NCI-H460 (cell line): ENCODE results near the gene ATXN7. TPM values are rescaled to one million over a fixed set of nuclear protein-coding genes. Genes with fewer than 3 reads are reported as not detected.

Experiments used
- DNase-seq: peaks from one replicate; pipeline ENCODE4 v3.0.0-alpha.2; 2016; ENCODE audit warnings: low read depth; ENCODE audit errors: extremely low read depth
- total RNA-seq: library from RNA; depleted of rRNA; stranded (reverse); fragments of >200 nt; shearing (Covaris generic); gene quantifications from 2 replicates; pipeline ENCODE4 v1.2.3, GENCODE V29; 2014

Gene ATXN7
- total RNA-seq, 1 experiment from 2014 or later, result 17.5 TPM

DNA sequence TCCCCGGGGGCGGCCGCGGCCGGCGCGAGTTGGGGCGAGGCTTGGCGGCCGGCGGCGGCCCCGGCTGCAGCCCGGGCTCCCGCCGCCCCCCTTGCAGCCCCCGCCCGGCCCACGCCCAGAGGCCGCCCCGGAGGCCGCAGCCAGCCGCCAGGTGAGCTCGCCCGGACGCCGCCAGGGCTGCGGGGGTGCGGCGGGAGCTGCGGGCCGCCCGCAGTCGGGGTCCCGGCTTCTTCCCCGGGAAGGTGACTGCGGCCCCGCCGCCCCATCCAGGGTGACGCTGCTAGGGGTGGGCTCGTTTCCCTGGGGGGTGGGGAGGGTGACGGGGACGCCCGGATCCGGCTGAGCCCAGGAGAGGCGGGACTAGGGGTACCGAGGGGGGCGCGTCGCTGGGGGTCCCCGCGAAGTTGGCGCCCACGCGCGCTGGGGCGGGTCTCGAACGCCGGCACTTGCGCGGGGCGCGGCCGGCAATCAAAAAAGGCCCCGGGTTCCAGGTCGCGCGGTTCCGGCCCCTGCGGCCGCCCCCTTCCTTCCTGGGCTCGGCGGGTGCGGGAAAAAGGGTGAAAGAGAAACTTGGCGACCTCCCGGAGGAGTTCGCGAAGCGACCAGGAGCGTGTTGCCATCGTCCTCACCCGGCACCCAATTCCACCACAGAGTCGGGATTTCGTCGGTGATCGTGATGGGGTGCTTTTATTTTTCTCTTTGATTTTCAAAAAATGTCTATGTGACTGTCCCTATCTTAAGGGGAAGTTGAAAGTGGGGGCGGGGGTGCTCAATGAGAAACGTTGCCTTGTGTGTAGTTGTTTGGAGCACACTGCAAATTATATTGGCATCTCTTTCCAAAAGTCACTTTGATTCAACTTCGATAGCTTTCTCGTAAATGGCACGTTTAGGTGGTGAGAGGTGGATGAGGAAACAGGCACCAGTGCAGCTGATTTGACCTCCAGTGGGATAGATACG lies 619 bp downstream of the ATXN7 start:
- no peak for DNase-seq

DNA sequence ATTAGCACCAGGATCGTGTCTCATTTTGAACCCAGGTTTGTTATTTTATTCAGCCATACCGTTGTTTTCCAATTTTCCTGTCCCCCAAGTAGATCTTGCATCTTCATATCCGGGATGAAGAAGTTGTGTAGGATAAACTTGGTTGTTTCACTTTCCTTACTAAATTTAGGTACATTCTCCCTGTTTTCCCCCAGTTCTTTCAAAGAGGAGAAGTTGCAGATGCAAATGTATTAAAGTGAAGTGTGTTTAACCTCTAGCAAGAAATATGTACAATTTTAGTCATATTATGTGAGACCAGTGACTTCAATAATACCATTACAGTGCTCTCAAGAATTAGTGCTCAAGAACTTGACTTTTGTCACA lies 1.3 kb downstream of the ATXN7 start:
- DNase-seq, result no peak

DNA sequence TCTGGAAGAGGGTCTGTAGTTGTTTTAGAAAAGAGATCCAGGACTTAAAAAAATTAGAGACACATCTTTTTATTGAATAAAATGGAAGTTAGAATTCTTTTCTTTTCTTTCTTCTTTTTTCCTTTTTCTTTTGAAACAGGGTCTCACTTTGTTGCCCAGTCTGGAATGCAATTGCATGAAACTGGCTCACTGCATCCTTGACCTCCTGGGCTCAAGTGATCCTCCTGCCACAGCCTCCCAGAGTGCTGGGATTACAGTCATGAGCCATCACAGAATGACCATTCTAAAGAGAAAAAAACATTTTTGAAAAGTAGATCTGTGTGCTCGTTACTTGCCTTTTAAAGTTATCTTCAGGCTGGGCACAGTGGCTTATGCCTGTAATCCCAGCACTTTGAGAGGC lies 3.6 kb downstream of the ATXN7 start:
- DNase-seq, result no peak

DNA sequence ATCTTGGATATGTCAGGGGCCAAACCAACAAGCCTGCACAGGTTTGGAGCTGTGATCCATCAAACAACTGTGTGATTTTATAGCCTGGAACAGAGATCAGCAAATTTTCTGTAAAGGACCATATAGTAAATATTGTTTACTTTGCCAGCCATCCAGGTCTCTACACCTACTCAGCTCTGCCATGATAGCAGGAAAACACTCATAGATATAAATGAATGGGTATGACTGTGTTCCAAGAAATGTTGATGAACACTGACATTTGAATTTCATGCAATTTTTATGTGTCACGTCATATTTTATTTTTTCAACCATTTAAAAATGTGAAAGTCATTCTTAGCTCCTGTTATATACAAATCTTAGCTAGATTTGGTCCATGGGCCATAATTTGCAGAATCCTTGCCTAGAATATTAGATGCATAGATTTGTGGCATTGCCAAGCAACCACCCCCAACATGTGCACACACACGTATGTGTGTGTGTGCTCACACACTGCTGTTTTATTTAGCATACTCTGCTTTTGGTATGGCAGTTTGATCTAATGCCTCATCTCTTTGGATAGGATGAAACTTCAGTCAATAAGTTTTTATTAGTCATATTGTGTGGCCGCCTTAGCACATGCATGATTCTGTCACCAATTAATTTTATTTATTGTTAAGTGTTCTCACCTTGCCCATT lies 6.4 kb downstream of the ATXN7 start:
- no peak for DNase-seq

DNA sequence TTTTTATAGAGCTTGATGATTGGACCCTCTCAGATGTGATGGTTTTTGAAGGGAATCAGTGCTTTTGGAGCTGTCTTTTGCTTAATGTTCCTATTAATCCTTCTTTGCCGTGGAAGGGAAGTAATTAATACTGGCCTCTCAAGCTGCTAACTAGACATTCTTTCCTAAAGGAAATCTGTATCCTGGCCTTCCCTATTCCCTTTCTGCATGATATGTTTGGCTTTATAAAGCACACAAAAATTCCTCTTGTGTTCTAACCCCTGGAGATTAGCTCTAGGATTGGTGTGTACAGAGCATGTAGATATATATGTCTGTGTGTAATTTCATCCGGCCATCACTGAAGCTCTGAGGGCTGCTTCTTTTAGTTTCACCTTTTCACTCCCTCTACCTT lies 6.9 kb downstream of the ATXN7 start:
- no peak for DNase-seq

DNA sequence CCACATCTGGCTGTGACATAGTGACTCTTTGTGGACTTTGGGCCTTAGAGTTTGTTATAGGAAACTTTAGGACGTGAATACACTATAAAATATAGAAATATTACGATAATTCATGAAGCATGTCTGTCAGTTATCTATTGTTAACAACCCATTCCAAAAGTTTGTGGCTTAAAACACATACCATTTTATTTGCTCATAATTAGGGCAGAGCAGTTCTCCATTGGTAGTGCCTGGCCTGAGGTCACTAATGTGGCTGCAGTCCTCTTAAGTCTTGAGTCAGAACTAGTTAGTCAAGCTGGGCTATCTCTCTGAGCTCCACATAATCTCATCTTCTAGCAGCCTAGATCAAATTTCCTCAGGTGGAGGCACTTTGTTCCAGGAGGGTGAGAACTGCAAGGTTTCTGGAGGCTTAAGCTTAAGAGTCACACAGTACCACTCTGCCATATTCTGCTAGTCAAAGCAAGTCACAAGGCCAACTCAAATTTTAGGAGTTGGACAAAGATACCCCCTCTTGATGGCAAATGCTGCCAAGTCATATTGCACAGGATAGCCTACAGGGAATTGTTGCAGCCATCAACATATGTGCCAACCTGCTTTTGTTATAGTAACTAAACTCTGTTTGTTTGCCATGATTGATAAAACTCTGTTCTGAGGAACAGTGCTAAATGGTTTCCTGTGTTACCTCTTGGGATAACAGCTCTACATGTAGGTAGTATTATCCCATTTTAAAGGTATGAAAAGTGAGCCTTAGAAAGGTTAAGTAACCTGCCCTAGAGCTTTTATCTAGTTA lies 8.7 kb downstream of the ATXN7 start:
- DNase-seq, result no peak

DNA sequence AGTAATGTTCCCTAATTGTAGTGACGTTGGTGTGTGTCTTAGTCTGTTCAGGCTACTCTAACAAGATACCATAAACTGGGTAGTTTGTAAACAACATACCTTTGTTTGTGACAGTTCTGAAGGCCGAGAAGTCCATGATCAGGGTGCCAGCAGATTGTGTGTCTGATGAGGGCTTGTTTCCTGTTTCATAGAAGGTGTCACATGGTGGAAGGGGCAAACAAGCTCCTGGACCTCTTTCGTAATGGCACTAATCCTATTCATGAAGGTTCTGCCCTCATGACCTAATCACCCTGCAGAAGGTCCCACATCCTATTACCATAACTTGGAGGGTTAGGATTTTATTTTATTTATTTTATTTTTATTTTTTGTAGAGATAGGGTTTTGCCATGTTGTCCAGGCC lies 11.1 kb downstream of the ATXN7 start:
- no peak for DNase-seq

DNA sequence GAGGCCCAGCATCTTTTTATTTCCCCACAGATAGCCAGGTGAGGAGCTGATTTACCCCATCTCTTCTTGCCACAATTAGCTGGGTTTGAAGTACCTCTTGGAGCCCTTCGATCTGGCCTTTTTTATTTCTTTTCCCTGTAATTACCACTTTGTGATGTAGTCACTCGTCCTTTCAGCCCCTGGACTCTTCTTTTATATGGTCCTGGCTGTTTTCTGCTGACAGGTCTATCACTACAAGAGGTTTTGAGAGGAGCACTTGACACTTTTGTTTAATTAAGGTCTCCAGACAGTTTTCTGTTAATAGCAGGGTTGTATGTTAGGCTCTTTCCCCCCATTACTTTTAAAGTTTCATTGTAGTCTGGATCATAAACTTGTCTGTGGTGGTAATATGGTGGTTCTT lies 11.8 kb downstream of the ATXN7 start:
- DNase-seq, result no peak

DNA sequence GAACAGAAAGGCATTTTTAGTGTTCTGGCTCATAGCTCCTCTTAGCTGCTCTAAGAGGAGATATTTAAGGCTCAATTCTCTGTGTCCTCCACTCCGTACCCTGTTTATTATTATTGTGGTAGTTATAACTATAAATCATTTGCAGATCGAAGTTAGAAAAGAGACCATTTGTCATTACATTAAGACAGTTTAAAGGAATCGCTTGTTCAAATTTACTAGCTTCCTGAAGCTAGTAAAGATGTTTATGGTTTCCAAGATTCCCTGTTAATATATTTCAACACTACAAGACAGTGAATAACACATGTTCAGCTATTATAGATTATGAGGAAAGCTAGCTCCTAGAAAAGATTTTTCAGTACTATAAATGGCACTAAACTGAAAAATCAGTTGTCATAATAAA lies 12.6 kb downstream of the ATXN7 start:
- no peak for DNase-seq

DNA sequence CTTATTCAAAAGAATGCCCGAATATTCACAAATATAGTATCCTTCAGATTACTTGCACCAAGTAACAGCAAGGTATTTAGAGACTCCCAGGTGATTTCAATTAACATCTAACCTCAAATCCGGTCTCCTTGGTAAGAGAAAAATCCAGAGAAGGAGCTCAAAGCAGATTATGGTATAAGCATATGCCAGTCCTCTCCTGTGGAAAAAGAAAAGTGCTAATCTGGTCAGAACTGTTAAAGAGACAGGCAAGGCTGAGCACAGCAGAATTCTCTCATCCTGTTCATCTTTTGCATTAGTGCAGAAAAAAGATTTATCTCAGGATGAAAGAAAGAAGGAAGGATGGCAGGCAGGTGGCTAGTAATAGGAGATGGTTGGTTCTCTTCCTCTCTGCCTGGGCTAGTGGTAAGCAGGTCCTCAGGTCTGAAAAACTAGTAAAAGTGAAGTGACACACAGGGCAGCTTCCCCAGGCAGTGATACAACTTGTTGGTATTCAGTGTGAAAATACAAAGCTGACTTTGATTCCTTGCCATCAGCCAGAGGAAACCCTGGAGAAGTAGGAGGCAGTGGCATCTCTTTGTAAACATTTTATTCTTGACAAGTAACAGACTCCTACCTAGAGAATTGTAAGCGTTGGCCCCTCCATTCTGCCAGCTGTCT lies 14.2 kb downstream of the ATXN7 start:
- DNase-seq, result no peak

DNA sequence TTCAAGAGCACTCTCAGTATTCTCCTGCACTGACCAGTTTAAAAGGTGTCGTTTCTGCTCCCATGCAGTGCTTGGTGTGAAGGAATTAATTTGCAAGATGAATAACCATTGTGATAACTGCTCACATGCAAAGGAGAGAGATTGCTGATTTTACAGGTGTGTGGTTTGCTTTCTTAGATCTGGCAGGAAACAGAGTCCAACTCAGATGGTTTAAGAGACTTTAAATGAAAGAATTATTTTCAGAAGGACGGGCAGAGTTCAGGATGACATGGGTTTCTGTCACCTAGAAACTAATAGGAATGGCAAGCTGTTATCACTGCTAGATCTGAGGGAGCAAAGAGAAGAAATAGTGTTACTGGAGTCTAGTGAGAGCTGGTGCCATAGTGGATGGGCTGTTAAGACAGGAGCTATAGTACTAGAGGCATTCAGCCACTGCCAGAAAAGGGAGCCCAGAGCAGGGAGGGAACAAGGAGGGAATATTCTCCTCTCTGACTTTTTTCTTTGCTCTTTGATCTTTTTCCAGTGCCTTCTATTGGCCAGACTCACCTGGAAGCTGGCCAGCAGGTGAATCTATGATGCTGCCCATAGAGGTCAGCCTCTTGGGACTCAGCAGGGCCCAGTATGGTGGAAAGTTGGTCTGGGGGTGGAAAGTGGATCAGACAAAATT lies 14.9 kb downstream of the ATXN7 start:
- no peak for DNase-seq

DNA sequence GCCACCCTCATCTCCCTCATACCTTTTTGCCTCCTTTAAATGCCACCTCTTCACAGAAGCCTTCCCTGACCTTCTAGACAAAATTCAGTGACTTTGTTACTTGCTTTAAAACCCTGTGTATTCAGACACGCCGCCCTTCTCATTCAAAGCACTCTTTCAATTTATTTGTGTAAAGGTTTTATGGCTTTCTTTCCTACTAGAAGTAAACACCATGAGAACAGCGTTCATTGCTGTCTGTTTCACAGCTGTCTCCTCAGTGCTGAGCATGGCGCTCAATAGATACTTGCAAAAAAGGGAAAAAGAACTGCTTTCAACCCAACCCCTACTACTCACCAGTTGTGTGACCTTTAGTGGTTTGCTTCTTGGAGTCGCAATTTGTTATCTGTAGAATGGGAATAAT lies 17.0 kb downstream of the ATXN7 start:
- DNase-seq, result no peak

DNA sequence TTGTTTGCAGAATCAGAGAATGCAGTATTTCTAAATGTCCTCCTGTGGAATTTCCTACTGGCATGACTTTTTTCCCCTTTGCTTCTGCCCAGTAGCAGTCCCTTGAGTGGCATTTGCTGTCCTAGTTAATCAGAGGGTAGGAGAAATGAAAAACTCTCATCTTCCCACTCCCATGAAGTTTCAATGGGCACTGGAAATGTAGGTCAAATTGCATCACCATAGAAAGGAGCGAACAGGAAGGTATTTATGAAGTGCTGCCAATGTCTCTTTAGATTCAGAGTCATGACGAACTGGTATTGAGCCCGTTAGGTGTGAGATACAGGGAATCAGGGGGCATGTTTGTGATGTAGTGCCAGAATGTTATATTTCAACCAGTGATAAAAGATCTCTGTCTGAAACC lies 23.2 kb downstream of the ATXN7 start:
- DNase-seq, result no peak

DNA sequence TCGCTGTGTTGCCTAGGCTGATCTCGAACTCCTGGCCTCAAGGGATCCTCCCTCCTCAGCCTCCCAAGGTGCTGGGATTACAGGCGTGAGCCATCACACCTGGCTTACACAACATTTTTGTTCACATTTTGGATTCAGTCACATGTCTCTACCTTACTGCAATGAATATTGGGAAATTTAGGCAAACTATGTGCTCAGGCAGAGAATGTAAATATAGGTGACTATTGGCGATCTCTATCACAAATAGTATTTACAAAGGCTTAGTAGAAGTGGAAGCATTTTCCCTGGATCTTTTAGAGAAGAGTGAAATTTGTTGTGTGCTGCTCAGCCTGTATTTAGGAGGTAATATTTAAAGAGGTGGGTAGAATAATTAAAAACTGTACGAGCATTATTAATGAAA lies 27.9 kb downstream of the ATXN7 start:
- DNase-seq, result no peak

DNA sequence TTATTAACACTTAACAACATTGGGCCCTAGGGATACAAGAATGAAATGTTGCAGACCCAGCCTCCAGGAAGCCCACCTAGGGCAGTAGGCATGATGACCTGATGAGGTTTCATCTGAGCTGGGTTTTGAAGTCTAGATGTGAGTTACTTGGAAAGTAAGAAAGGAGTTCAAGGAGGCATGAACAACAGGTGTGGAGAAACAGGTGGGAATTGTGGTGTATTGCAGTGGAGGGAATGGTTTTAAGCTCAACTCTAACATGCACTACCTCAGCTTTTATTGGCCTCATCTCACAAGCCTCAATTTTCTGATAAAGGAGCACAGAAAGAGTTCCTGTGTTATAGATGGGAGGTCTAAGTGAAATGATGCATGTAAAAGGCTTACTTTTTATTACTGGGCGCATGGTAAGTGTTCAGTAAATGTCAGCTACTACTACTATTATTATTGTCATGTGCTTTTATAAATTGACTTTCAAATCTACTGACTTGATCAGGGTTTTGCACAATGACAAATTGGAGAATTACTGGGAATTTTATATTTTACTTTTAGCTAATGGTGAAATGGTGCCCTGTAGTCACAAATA lies 29.2 kb downstream of the ATXN7 start:
- no peak for DNase-seq

DNA sequence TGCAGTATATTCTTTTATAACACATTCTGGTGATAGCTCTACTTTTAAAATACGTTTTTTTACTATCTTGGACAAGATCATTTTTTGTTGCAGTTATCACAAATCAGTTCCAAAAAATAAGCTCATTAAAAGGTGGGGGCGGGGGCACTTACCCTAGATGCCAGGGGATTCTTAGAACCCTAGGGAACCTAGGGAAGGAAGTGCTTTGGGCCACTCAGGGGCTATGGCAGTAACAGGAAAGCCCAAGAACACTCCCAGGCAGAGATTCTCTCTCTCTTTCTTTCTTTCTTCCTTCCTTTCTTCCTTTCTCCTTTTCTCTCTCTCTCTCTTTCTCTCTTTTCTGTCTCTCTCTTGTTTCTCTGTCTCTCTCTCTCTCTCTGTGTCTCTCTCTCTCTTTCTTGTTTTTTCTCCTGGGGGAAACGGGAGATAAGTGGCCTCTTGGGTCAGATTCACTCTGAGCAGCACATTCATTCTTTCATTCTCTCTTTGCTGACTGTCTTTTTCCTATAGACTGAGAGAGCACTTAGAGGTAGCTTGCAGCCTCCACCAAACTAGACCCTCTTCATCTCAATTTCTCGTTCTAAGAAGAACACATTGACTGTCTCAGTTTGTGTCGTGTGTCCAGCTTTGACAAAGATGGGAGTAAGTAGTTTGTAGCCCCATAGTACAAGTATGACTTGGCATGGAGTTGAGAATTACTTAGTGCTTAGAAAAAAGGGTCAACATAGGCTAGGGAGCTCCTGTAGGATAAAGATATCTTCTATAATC lies 31.9 kb downstream of the ATXN7 start:
- DNase-seq, result no peak

DNA sequence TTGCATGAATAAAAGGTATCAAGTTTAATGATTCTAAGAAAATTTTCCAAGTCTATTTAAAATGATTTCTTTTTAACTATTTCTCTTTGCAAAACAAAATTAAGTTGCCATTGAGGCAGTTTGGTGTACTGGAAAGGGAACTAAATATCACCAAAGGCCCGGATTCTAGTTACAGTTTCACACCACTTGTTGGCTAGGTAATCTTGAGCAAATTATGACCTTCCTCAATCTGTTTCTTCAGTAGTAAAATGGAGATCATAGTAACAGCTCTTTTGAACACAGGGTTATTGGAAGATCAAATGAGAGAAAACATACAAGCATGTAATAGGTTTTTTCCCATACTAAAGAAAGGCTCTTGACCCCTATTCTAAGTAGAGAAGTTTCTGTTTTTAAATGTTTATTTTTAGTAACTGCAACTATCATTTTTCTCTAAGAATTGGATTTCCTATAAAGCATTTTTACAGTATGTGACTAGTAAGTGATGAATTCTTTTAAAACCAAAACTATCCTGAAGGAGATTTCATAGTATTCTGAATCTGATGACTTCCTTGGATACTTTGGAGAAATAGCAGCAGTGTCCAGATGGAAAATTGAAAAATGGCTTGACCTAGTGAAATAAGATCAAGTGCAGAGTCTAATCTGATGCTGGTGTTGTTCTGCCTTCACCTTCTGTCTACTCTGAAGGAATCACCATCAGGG lies 32.8 kb downstream of the ATXN7 start:
- no peak for DNase-seq

DNA sequence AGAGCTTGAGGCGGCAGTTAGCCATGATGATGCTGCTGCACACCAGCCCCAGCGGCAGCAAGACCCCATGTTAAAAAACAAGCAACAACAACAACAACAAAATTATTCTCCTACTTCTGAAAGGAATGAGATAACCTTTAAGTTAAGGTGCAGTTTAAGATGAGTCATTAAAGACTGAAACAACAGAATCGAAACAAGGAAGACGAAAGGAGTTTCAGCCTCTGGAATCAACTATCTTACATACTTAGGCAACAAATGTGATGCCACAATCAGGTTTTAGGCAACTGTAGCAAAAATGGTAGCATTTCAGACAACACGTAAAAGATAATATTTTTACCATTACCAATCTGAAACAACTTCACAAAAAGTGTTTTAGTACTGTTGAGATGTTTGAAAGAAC lies 36.3 kb downstream of the ATXN7 start:
- no peak for DNase-seq

DNA sequence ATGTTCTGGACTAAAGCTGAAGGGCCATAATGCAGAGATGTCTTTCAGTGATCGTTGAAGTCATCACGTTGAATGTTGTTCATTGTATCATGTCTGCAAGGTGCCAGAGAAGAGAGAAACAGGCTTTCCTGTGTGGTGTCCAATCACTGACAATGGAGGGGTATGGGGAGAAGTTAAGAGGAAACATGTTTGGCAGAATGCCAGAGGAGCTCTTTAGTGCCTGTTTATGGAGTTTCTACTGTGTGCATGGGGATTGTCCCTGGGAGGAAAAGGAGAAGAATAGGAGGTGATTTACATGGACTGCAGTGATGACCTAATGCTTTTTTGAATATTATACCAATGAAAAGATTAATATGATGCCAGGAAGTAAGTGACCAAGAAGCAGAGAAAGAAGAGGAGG lies 36.8 kb downstream of the ATXN7 start:
- DNase-seq, result no peak
